Sciatic nerve (tissue), 2 donors: ENCODE results near the gene ABCG2. TPM values are rescaled to one million over a fixed set of nuclear protein-coding genes. Genes with fewer than 3 reads are reported as not detected.
"Not testable (repeated sequence)": the region's sequence is repeated elsewhere in the genome, so short reads cannot be mapped to it uniquely, and the experiment has no call there.

Source experiments
- ATAC-seq: fragments of 200-7000 bp; cut with Tn5 transposase; one replicate; pipeline ENCODE4 v1.9.1; 2020; ENCODE audit warnings: mild to moderate bottlenecking, moderate library complexity
- DNase-seq: peaks from one replicate; pipeline ENCODE4 v3.0.0-alpha.2; 2020; ENCODE audit warnings: low spot score
- intact Hi-C: fragments of 100-400 bp; cut with DNase I; formaldehyde crosslinking; loops from one replicate; pipeline ENCODE4 v1.14.2; 2022
- total RNA-seq: library from RNA; stranded (reverse); fragmentation: NEBNext Ultra II Directional; extraction: Animal tissue kit (Norgen Biotek cat#: 25700); gene quantifications from one replicate; pipeline ENCODE4 v1.2.1, GENCODE V29; 2021
- donor health status: DM: no; HTN: no; CAD: no.
- donor health status: DM: no; HTN: no; CAD: no.

The ABCG2 gene
- total RNA-seq, 1 donor from 2014 or later = 3.6 TPM

GRCh38 chr4:88130544-88131305, 27.7 kb downstream of the ABCG2 start:
- no peak for DNase-seq

GRCh38 chr4:88130003-88130402, 28.4 kb downstream of the ABCG2 start:
- DNase-seq = no peak
- ATAC-seq = no peak
- intact Hi-C loops = no loop called here

More at GRCh38 chr4:88130544-88131305, 27.7 kb downstream of the ABCG2 start:
- intact Hi-C loops = no loop called here
- no peak for ATAC-seq

DNA sequence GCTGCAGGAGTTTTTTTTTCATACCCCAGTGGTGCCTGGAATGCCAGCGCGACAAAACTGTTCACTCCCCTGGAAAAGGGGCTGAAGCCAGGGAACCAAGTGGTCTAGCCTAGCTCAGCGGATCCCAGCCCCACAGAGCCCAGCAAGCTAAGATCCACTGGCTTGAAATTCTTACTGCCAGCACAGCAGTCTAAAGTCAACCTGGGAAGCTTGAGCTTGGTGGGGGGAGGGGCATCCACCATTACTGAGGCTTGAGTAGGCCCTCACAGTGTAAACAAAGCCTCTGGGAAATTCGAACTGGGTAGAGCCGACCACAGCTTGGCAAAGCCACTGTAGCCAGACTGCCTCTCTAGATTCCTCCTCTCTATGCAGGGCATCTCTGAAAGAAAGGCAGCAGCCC, 36.2 kb downstream of the ABCG2 start:
- ATAC-seq, intact Hi-C loops, DNase-seq: not testable (repeated sequence)

GRCh38 chr4:88119943-88120342, 38.5 kb downstream of the ABCG2 start:
- DNase-seq = no peak

GRCh38 chr4:88115587-88115986, 42.9 kb downstream of the ABCG2 start:
- DNase-seq = no peak
- ATAC-seq = no peak
- intact Hi-C loops = no loop called here

More at GRCh38 chr4:88119943-88120342, 38.5 kb downstream of the ABCG2 start:
- intact Hi-C loops = no loop called here
- no peak for ATAC-seq

GRCh38 chr4:88112856-88113255, 45.6 kb downstream of the ABCG2 start:
- intact Hi-C loops = loop anchor here (5.0 kb wide), 1 partner anchor 66 kb away; no protein-coding TSS in a partner anchor
- ATAC-seq (no peak), DNase-seq (no peak)

- no peak for ATAC-seq
Observed at GRCh38 chr4:88110826-88111225, 47.6 kb downstream of the ABCG2 start.

GRCh38 chr4:88109123-88109881, 49.1 kb downstream of the ABCG2 start:
- no peak for ATAC-seq
- intact Hi-C loops = no loop called here
- DNase-seq = no peak

More at GRCh38 chr4:88110826-88111225, 47.6 kb downstream of the ABCG2 start:
- DNase-seq = no peak
- intact Hi-C loops = loop anchor here (5.0 kb wide), 1 partner anchor 64 kb away; no protein-coding TSS in a partner anchor

- intact Hi-C loops = no loop called here
- DNase-seq = no peak
- no peak for ATAC-seq
Observed at GRCh38 chr4:88108747-88109122, 49.7 kb downstream of the ABCG2 start.

DNA sequence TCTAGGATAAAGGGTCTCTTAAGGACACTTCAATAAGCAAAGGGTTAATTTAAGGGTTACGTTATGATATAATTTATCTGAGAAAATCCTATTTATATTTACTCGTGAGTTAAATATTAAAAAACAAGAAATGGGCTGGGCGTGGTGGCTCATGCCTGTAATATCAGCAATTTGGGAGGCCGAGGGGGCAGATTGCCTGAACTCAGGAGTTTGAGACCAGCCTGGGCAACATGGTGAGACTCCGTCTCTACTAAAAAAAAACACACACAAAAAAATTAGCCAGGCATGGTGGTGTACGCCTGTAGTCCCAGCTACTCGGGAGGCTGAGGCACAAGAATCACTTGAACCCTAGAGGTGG, 50.4 kb downstream of the ABCG2 start:
- DNase-seq, ATAC-seq, intact Hi-C loops: not testable (repeated sequence)

GRCh38 chr4:88107406-88108107, 50.9 kb downstream of the ABCG2 start:
- ATAC-seq = peak; percentile 66
- intact Hi-C loops = no loop called here
- DNase-seq = no peak

DNA sequence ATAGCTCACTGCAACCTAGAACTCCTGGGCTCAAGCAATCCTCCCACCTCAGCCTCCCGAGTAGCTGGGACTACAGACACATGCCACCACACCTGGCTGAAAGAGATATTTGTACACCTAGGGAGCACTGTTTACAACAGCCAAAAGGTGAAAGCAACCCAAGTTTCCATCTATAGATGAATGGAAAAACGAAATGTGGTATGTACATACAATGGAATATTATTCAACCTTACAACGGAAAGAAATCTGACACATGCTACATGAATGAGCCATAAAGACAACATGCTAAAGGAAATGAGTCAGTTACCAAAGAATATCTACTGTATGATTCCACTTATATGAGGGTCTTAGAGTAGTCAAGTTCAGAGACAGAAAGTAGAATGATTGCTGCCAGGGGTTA, 52.2 kb downstream of the ABCG2 start:
- ATAC-seq (no peak), DNase-seq (no peak)
- intact Hi-C loops = no loop called here

DNA sequence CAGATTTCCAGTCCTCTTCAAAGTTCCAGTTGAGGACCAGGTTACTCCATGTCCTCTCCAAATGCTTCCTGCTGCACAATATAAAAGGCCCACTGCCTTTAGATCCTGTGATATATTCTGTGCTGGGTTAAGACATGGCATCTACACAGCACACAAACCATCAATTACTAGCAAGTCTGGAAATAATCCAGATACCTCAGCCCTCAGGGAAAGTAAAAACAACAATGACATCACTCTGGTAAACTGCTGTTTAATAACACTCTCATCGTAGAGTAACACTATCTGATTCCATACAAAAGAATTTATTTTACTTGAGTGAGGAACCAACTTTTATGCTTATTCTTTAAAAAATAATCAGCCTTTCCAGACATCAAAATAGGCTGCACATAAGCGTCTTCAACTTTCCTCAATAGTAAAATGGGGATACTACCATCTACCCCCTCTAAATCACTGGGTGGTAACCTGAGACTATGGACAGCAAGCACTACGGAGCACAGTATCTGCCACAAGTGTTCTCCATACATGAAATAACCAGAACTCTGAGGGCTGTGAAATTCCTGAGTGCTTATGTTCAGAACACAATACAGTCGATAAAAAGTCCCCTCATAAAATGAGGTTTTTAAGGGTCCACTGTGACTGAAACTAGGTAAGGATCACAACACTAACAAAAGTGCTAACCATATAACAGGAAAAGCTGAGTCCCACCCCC, 53.4 kb downstream of the ABCG2 start:
- DNase-seq (no peak), ATAC-seq (no peak)
- intact Hi-C loops = no loop called here

DNA sequence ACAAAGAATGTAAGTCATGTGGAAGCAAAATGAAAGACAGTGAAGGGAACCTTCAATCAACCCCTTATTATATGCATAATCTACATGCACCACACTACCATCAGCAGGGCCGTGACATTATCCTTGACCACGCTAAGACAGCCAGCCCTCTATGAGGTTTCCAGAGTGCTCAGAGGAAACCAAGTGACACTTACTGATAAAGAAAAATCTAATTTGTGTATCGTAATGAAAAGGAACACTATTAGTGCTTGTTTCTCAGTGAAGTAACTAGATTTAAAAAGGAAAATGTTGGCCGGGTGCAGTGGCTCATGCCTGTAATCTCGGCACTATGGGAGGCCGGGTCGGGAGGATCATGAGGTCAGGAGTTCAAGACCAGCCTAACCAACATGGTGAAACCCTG, 56.4 kb downstream of the ABCG2 start:
- intact Hi-C loops = no loop called here
- no peak for ATAC-seq
- DNase-seq = no peak

GRCh38 chr4:88101165-88101564, 57.3 kb downstream of the ABCG2 start:
- ATAC-seq = peak; percentile 80
- intact Hi-C loops = no loop called here
- DNase-seq = no peak

DNA sequence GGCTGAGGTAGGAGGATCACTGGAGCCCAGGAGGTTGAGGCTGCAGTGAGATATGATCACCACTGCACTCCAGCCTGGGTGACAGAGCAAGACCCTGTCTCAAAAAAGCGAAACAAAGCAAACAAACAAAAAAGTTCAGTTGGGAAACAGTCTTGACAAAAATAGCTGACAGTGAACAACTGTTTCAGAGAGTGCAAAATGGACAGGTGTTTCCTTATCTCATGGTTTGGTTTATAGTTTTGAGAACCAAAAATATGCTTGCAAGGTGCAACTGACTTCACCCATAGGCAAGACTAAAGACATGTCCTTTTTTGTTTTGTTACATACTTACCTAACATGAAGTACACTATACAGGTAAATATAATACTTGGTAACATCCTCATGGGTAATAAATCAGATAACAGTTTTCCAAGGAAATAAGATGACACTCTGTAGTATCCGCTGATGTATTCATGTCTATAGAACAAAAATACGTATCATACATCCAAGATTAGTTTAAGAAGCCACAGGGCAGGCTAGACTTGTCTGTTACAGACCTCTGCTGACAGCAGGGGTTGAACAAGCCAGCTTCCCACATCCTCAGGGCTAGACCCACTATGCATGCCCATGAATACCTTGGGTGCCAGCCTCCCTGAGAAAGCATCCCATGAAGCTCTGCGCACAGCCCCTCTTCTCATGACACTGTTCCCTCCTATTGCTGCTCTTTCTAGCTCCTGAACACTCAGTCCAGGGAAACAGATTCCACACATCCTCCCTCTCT, 59.3 kb downstream of the ABCG2 start:
- DNase-seq = no peak
- ATAC-seq = no peak
- intact Hi-C loops = no loop called here

GRCh38 chr4:88097781-88098180, 60.7 kb downstream of the ABCG2 start:
- intact Hi-C loops = no loop called here
- ATAC-seq (no peak), DNase-seq (no peak)

DNA sequence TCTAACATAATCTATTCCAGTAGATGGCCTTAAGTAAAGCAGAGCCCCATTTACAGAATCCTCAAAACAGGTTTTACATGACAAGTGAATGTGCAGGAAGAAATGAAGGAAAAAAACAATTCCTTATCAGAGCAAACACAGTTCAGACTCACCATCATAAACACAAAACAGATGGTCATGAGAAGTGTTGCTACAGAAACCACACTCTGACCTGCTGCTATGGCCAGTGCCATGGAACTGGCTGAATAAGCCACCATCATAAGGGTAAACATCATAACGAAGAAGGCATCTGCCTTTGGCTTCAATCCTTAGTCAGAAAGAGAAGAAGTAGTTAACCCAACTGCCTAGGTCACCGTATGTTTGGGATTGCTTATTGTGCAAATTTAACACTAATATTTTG, 61.1 kb downstream of the ABCG2 start:
- intact Hi-C loops = no loop called here
- ATAC-seq = no peak
- no peak for DNase-seq
